ENCODE results near the gene PANX2. TPM values are rescaled to one million over a fixed set of nuclear protein-coding genes. Genes with fewer than 3 reads are reported as not detected.

The PANX2 gene
- total and polyA plus RNA-seq, 2 of the 13 experiments (the other 11 are each of a cell fraction or from before 2014, with no cell fraction given): 0.15 to 1.1 TPM

DNA sequence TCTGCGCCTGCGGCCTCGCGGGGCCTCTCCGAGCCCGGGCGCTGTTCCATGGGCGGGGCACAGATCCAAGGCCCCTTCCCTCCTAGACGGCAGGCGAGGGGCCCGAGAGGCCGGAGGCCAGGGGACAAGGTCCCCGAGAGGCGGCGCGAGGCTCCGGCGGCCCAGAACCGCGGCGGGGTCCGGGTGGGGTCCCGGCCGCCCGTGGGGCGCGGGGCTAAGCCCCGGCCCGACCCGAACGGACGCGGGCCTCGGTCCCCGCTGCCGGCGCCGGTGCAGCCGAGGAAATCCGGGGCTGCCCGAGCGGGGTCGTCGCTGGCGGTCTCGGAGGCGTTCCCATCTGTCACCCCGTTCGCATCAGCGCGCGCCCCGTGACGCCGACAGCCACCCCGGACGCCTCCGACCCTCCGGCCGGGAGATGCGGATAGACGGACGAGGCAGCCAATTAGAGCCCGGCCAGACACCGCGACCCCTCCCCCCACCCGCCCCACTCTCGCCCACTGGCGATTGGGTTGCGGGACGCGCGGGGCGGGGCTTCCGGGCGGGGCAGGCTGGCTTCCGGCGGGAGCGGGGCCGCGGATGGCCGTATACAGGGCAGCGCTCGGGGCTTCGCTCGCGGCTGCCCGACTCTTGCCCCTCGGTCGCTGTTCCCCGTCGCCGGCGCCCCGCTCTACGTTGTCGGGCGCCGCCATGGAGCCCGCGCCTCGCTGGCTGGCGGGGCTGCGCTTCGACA is 30.1 kb downstream of the PANX2 start, which contains the start of gene SELENOO:
Gene SELENOO (plus strand): TSS at position 551 of the 730 bp plus-strand sequence. CDS start 26 bp downstream, at position 577.
- CTCF ChIA-PET (ENCODE audit: low intra/inter-chr PET ratio, low total read pairs): no interaction called here
- H3K27me3 ChIP-seq (ENCODE audit: control insufficient read depth in 1 of 2, insufficient read depth in 2 of 2, low read length in 2 of 2): no peaks in the 10 kb centered on the region
- no peak within 1 kb of the TSS for H2AFZ ChIP-seq (ENCODE audit: low read length)
- H4K20me1 ChIP-seq (ENCODE audit: insufficient read depth, low read length): peaks cover 11% of the 10 kb centered on the region
- BruUV-seq (replicated peaks): TSS peak; percentile 81
- no CpG with 5 or more reads among the region's 105 CpGs for WGBS (ENCODE audit: low lambda C conversion rate)
- intact Hi-C loops (cut with micrococcal nuclease; ENCODE audit: unreplicated experiment): no loop called here
- peak within 1 kb of the TSS; percentile 99 for H3K4me2 ChIP-seq (ENCODE audit: low read depth, low read length)
- peak within 1 kb of the TSS; percentile 73 for H3K27ac ChIP-seq (ENCODE audit: extremely low read length, insufficient read depth, low read length)
- H3K9me3 ChIP-seq (ENCODE audit: low read length): no peaks in the 10 kb centered on the region
- peaks cover 38% of the 10 kb centered on the region for H3K4me1 ChIP-seq (ENCODE audit: insufficient read depth, low read length)
- peak within 1 kb of the TSS; percentile 74 for H3K9ac ChIP-seq (ENCODE audit: insufficient read depth, low read depth, low read length)
- ATAC-seq (peak; percentile 80), FAIRE-seq (peak; percentile 48), DNase-seq (ENCODE audit: low spot score) (peak; percentile 75)
- in situ Hi-C loops (cut with HindIII; ENCODE audit: extremely low pct_ligation_motif_present, low pct_unique_long_range_greater_than_20kb): no loop called here
- POLR2A ChIA-PET: no interaction called here
- H3K79me2 ChIP-seq (ENCODE audit: insufficient read depth, low read length): peaks cover 14% of the 10 kb centered on the region
- peak within 1 kb of the TSS; percentile 70 to 91 (median 88) for H3K4me3 ChIP-seq (replicated peaks in 1 of 3; ENCODE audit: insufficient read depth in 1 of 3, low read depth in 2 of 3, low read length in 3 of 3)
- H3K36me3 ChIP-seq (replicated peaks in 1 of 2; ENCODE audit: control insufficient read depth in 1 of 2, insufficient read depth in 2 of 2, low read length in 2 of 2): peaks cover 5 to 7% of the 10 kb centered on the region in 2 experiments; a peak in 3 of 5 replicates
- no peak for TF ChIP-seq PCBP2 (optimal IDR thresholded peaks at IDR 0.05; ENCODE audit: low read depth, low read length, poor library complexity, severe bottlenecking)
- TF ChIP-seq NFE2 (CRISPR knock-in tag; IDR thresholded peaks at IDR 0.05): no peak
- TF ChIP-seq KLF11 (CRISPR knock-in tag; IDR thresholded peaks at IDR 0.05): no peak
- no peak for TF ChIP-seq ARNT2 (CRISPR knock-in tag; IDR thresholded peaks at IDR 0.05; ENCODE audit: low read depth)
- TF ChIP-seq, protein P1, sequence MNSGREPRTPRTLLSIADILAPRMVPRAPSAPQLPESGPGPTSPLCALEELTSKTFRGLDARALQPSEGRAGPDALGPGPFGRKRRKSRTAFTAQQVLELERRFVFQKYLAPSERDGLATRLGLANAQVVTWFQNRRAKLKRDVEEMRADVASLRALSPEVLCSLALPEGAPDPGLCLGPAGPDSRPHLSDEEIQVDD (CRISPR knock-in tag; IDR thresholded peaks at IDR 0.05; ENCODE audit: borderline replicate concordance): no peak
- no peak for TF ChIP-seq FOXC1 (CRISPR knock-in tag; IDR thresholded peaks at IDR 0.05; ENCODE audit: borderline replicate concordance)
- no peak for TF ChIP-seq FOXO1 (CRISPR knock-in tag; IDR thresholded peaks at IDR 0.05)
- no peak for TF ChIP-seq SP1 (IDR thresholded peaks at IDR 0.05)
- TF ChIP-seq SP1 (CRISPR knock-in tag; IDR thresholded peaks at IDR 0.05): peak; percentile 82
- no peak for TF ChIP-seq RBM22 (optimal IDR thresholded peaks at IDR 0.05; ENCODE audit: low read length)
- TF ChIP-seq, protein P2, sequence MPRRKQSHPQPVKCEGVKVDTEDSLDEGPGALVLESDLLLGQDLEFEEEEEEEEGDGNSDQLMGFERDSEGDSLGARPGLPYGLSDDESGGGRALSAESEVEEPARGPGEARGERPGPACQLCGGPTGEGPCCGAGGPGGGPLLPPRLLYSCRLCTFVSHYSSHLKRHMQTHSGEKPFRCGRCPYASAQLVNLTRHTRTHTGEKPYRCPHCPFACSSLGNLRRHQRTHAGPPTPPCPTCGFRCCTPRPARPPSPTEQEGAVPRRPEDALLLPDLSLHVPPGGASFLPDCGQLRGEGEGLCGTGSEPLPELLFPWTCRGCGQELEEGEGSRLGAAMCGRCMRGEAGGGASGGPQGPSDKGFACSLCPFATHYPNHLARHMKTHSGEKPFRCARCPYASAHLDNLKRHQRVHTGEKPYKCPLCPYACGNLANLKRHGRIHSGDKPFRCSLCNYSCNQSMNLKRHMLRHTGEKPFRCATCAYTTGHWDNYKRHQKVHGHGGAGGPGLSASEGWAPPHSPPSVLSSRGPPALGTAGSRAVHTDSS (CRISPR knock-in tag; conservative IDR thresholded peaks at IDR 0.05): no peak
- TF ChIP-seq POLR2AphosphoS2 (IDR thresholded peaks at IDR 0.05; ENCODE audit: low read depth, low read length): no peak
- TF ChIP-seq, protein P3, sequence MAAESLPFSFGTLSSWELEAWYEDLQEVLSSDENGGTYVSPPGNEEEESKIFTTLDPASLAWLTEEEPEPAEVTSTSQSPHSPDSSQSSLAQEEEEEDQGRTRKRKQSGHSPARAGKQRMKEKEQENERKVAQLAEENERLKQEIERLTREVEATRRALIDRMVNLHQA (CRISPR knock-in tag; IDR thresholded peaks at IDR 0.05): no peak
- TF ChIP-seq GTF2F1 (IDR thresholded peaks at IDR 0.05; ENCODE audit: low read length): no peak
- TF ChIP-seq, protein P4, sequence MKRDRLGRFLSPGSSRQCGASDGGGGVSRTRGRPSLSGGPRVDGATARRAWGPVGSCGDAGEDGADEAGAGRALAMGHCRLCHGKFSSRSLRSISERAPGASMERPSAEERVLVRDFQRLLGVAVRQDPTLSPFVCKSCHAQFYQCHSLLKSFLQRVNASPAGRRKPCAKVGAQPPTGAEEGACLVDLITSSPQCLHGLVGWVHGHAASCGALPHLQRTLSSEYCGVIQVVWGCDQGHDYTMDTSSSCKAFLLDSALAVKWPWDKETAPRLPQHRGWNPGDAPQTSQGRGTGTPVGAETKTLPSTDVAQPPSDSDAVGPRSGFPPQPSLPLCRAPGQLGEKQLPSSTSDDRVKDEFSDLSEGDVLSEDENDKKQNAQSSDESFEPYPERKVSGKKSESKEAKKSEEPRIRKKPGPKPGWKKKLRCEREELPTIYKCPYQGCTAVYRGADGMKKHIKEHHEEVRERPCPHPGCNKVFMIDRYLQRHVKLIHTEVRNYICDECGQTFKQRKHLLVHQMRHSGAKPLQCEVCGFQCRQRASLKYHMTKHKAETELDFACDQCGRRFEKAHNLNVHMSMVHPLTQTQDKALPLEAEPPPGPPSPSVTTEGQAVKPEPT (CRISPR knock-in tag; IDR thresholded peaks at IDR 0.05; ENCODE audit: low read depth): no peak
- TF ChIP-seq ZNF569 (CRISPR knock-in tag; IDR thresholded peaks at IDR 0.05; ENCODE audit: borderline replicate concordance): no peak
- TF ChIP-seq, protein P5, sequence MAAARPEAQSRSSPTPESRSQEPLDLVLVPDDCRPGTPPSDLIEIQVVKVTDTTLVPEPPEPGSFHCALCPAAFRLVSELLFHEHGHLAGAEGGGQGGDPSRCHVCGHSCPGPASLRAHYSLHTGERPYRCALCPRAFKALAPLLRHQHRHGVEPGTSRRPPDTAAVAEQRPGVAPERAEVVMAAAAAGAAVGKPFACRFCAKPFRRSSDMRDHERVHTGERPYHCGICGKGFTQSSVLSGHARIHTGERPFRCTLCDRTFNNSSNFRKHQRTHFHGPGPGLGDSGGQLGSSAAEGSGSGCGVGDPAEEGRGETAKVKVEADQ (CRISPR knock-in tag; IDR thresholded peaks at IDR 0.05; ENCODE audit: borderline replicate concordance): no peak
- TF ChIP-seq, protein P6, sequence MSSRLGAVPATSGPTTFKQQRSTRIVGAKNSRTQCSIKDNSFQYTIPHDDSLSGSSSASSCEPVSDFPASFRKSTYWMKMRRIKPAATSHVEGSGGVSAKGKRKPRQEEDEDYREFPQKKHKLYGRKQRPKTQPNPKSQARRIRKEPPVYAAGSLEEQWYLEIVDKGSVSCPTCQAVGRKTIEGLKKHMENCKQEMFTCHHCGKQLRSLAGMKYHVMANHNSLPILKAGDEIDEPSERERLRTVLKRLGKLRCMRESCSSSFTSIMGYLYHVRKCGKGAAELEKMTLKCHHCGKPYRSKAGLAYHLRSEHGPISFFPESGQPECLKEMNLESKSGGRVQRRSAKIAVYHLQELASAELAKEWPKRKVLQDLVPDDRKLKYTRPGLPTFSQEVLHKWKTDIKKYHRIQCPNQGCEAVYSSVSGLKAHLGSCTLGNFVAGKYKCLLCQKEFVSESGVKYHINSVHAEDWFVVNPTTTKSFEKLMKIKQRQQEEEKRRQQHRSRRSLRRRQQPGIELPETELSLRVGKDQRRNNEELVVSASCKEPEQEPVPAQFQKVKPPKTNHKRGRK (CRISPR knock-in tag; IDR thresholded peaks at IDR 0.05): no peak
- no peak for TF ChIP-seq ZNF326 (CRISPR knock-in tag; IDR thresholded peaks at IDR 0.05; ENCODE audit: borderline replicate concordance)

Data from HepG2 (cell line).